Measurements from ENCODE around the gene PLEKHA8.

PLEKHA8 gene

GRCh38 chr7:30139836-30140384 is 111.7 kb downstream of the PLEKHA8 start:
- H3K4me1 ChIP-seq (ENCODE audit: insufficient read depth, low read length, poor library complexity, severe bottlenecking), result peaks cover 37% of the 10 kb centered on the region
- H2AFZ ChIP-seq (ENCODE audit: low read length), result no peak overlapping the region
- H3F3A ChIP-seq (ENCODE audit: low read depth), result peaks cover 5% of the 10 kb centered on the region; the same call in 1 of the 2 replicates
- no peaks in the 10 kb centered on the region for H3K9me2 ChIP-seq (replicated peaks; ENCODE audit: low read depth, low read length)
- H3K27me3 ChIP-seq (ENCODE audit: insufficient read depth, low read length, poor library complexity, severe bottlenecking), result no peaks in the 10 kb centered on the region
- H3K9me3 ChIP-seq (ENCODE audit: insufficient read depth, low read depth, low read length), result no peaks in the 10 kb centered on the region
- no peak overlapping the region for H3K4me2 ChIP-seq (ENCODE audit: low read depth, low read length, poor library complexity, severe bottlenecking)
- H3K9ac ChIP-seq (ENCODE audit: low read depth, low read length, poor library complexity, severe bottlenecking), result no peak overlapping the region
- no peaks in the 10 kb centered on the region for H3K36me3 ChIP-seq (ENCODE audit: insufficient read depth, low read length)
- no peaks in the 10 kb centered on the region; the same call in 1 of the 2 replicates for H3K79me2 ChIP-seq (ENCODE audit: insufficient read depth, low read length)
- H4K20me1 ChIP-seq (ENCODE audit: insufficient read depth, low read length, poor library complexity, severe bottlenecking), result no peaks in the 10 kb centered on the region
- H3K4me3 ChIP-seq (ENCODE audit: low read length, poor library complexity, severe bottlenecking), result no peak overlapping the region
- TF ChIP-seq EZH2phosphoT487 (IDR thresholded peaks at IDR 0.05; ENCODE audit: borderline replicate concordance), result no peak
- no peak for TF ChIP-seq CTCF (conservative IDR thresholded peaks at IDR 0.05; ENCODE audit: low read length)

GRCh38 chr7:30140456-30140855 is 112.2 kb downstream of the PLEKHA8 start:
- Histone ChIP-seq H4K20me1 (ENCODE audit: insufficient read depth, low read length, poor library complexity, severe bottlenecking) (no peaks in the 10 kb centered on the region), H3K4me1 (ENCODE audit: insufficient read depth, low read length, poor library complexity, severe bottlenecking) (peaks cover 42% of the 10 kb centered on the region), H3K9me2 (replicated peaks; ENCODE audit: low read depth, low read length) (no peaks in the 10 kb centered on the region), H3K9me3 (ENCODE audit: insufficient read depth, low read depth, low read length) (no peaks in the 10 kb centered on the region), H3K4me3 (ENCODE audit: low read length, poor library complexity, severe bottlenecking) (no peak overlapping the region), H3F3A (ENCODE audit: low read depth) (peaks cover 9% of the 10 kb centered on the region; the same call in 1 of the 2 replicates), H3K79me2 (ENCODE audit: insufficient read depth, low read length) (no peaks in the 10 kb centered on the region; the same call in 1 of the 2 replicates), H3K9ac (ENCODE audit: low read depth, low read length, poor library complexity, severe bottlenecking) (no peak overlapping the region), H3K36me3 (ENCODE audit: insufficient read depth, low read length) (no peaks in the 10 kb centered on the region), H2AFZ (ENCODE audit: low read length) (no peak overlapping the region), H3K4me2 (ENCODE audit: low read depth, low read length, poor library complexity, severe bottlenecking) (no peak overlapping the region), H3K27me3 (ENCODE audit: insufficient read depth, low read length, poor library complexity, severe bottlenecking) (no peaks in the 10 kb centered on the region)
- no peak for TF ChIP-seq CTCF (conservative IDR thresholded peaks at IDR 0.05; ENCODE audit: low read length)
- no peak for TF ChIP-seq EZH2phosphoT487 (IDR thresholded peaks at IDR 0.05; ENCODE audit: borderline replicate concordance)

- no peak overlapping the region for H3K4me3 ChIP-seq (ENCODE audit: low read length, poor library complexity, severe bottlenecking)
- H3K36me3 ChIP-seq (ENCODE audit: insufficient read depth, low read length), result no peaks in the 10 kb centered on the region
- H3K79me2 ChIP-seq (ENCODE audit: insufficient read depth, low read length), result no peaks in the 10 kb centered on the region
- H3K4me2 ChIP-seq (ENCODE audit: low read depth, low read length, poor library complexity, severe bottlenecking), result peak overlapping the region; percentile 68
- H3F3A ChIP-seq (ENCODE audit: low read depth), result peaks cover 9% of the 10 kb centered on the region; the same call in 1 of the 2 replicates
- H3K27me3 ChIP-seq (ENCODE audit: insufficient read depth, low read length, poor library complexity, severe bottlenecking), result no peaks in the 10 kb centered on the region
- H3K9me2 ChIP-seq (replicated peaks; ENCODE audit: low read depth, low read length), result no peaks in the 10 kb centered on the region
- peaks cover 65% of the 10 kb centered on the region for H3K4me1 ChIP-seq (ENCODE audit: insufficient read depth, low read length, poor library complexity, severe bottlenecking)
- no peak overlapping the region for H3K9ac ChIP-seq (ENCODE audit: low read depth, low read length, poor library complexity, severe bottlenecking)
- H4K20me1 ChIP-seq (ENCODE audit: insufficient read depth, low read length, poor library complexity, severe bottlenecking), result no peaks in the 10 kb centered on the region
- TF ChIP-seq EZH2phosphoT487 (IDR thresholded peaks at IDR 0.05; ENCODE audit: borderline replicate concordance) (no peak), CTCF (conservative IDR thresholded peaks at IDR 0.05; ENCODE audit: low read length) (no peak)
- no peak overlapping the region for H2AFZ ChIP-seq (ENCODE audit: low read length)
- H3K9me3 ChIP-seq (ENCODE audit: insufficient read depth, low read depth, low read length), result no peaks in the 10 kb centered on the region
These were observed 114.5 kb downstream of the PLEKHA8 start for GRCh38 chr7:30142710-30143109.

Measured in Loucy (cell line).